Neural progenitor cell (in vitro differentiated cells): ENCODE results near the gene CUL2. TPM values are rescaled to one million over a fixed set of nuclear protein-coding genes. Genes with fewer than 3 reads are reported as not detected.
A peak's percentile ranks its signal among the peaks of the same experiment; 100 is the strongest.

Experiments
- DNase-seq: peaks from one replicate; pipeline ENCODE4 v3.0.0-alpha.2; 2016; ENCODE audit warnings: low spot score
- H2AFZ ChIP-seq: fragments of 200-600 bp; sonication (generic); replicated peaks from 2 replicates; pipeline ENCODE4 v1.6.1; 2016; ENCODE audit warnings: antibody characterized with exemption
- H3F3A ChIP-seq: fragments of 200-600 bp; sonication (generic); 2 replicates; pipeline ENCODE4 v1.6.1; 2016; ENCODE audit warnings: antibody characterized with exemption, low read depth
- H3K27ac ChIP-seq: fragments of 200-600 bp; sonication (generic); 2 replicates; pipeline ENCODE4 v1.5.1; 2016; ENCODE audit warnings: mild to moderate bottlenecking
- H3K27me3 ChIP-seq: fragments of 200-600 bp; sonication (generic); 2 replicates; pipeline ENCODE4 v1.6.1; 2016; ENCODE audit warnings: mild to moderate bottlenecking, moderate library complexity
- H3K36me3 ChIP-seq: fragments of 200-600 bp; sonication (generic); 2 replicates; pipeline ENCODE4 v1.5.1; 2016
- H3K4me1 ChIP-seq: fragments of 200-600 bp; sonication (generic); 2 replicates; pipeline ENCODE4 v1.6.1; 2016; ENCODE audit warnings: mixed run types
- H3K4me2 ChIP-seq: fragments of 200-600 bp; sonication (generic); 2 replicates; pipeline ENCODE4 v1.6.1; 2016
- H3K4me3 ChIP-seq: fragments of 200-600 bp; sonication (generic); 2 replicates; pipeline ENCODE4 v1.5.1; 2016
- H3K79me2 ChIP-seq: fragments of 200-600 bp; sonication (generic); 2 replicates; pipeline ENCODE4 v1.6.1; 2016; ENCODE audit warnings: low read depth
- H3K9ac ChIP-seq: fragments of 200-600 bp; sonication (generic); 2 replicates; pipeline ENCODE4 v1.6.1; 2016
- H3K9me3 ChIP-seq: fragments of 200-600 bp; sonication (generic); 2 replicates; pipeline ENCODE4 v1.5.1; 2016; ENCODE audit warnings: low read depth
- H4K20me1 ChIP-seq: fragments of 200-600 bp; sonication (generic); 2 replicates; pipeline ENCODE4 v1.6.1; 2016; ENCODE audit warnings: low read depth
- H3K27ac Mint-ChIP-seq: 3 replicates; pipeline ENCODE4 v1.8.0; 2021; ENCODE audit warnings: mixed read lengths
- H3K27me3 Mint-ChIP-seq: 2 replicates; pipeline ENCODE4 v1.8.0; 2022; ENCODE audit warnings: low read depth, mild to moderate bottlenecking, inconsistent platforms, moderate library complexity, mixed read lengths; ENCODE audit not compliant: insufficient read depth
- H3K36me3 Mint-ChIP-seq: 3 replicates; pipeline ENCODE4 v1.8.0; 2021; ENCODE audit warnings: mixed read lengths
- H3K4me1 Mint-ChIP-seq: 3 replicates; pipeline ENCODE4 v1.8.0; 2021; ENCODE audit warnings: mixed read lengths
- H3K4me3 Mint-ChIP-seq: 3 replicates; pipeline ENCODE4 v1.8.0; 2021; ENCODE audit warnings: mild to moderate bottlenecking, moderate library complexity, mixed read lengths
- H3K9me3 Mint-ChIP-seq: 3 replicates; pipeline ENCODE4 v1.8.0; 2020; ENCODE audit warnings: mixed read lengths
- EZH2 ChIP-seq: fragments of 200-600 bp; sonication (generic); IDR thresholded peaks from 2 replicates; pipeline ENCODE4 v1.6.1; 2017; ENCODE audit warnings: antibody characterized with exemption, mild to moderate bottlenecking, moderate library complexity
- EZH2phosphoT487 ChIP-seq: fragments of 200-600 bp; sonication (generic); IDR thresholded peaks from 2 replicates; pipeline ENCODE4 v1.6.1; 2017; ENCODE audit warnings: antibody characterized with exemption
- total RNA-seq: library from RNA; depleted of rRNA; stranded (reverse); fragments of >200 nt; gene quantifications from 2 replicates; pipeline ENCODE4 v1.2.3, GENCODE V29; 2015; ENCODE audit warnings: low replicate concordance
- TF ChIP-seq, protein P1 (sequence below): fragments of 200-600 bp; sonication (generic); IDR thresholded peaks from 2 replicates; pipeline ENCODE4 v1.5.1; 2017; ENCODE audit warnings: antibody characterized with exemption, mild to moderate bottlenecking

The CUL2 gene
- total RNA-seq, 1 donor from 2014 or later = 40.3 TPM

- no peaks in the 10 kb centered on the region for H3K27me3 ChIP-seq
- Mint-ChIP-seq H3K36me3 (no peaks in the 10 kb centered on the region), H3K4me3 (no peak overlapping the region), H3K27me3 (peaks cover 5% of the 10 kb centered on the region), H3K9me3 (no peaks in the 10 kb centered on the region), H3K27ac (no peak overlapping the region), H3K4me1 (peaks cover 29% of the 10 kb centered on the region)
- no peak for DNase-seq
- H3K36me3 ChIP-seq = no peaks in the 10 kb centered on the region
- no peak overlapping the region for H3K27ac ChIP-seq
- no peaks in the 10 kb centered on the region for H3F3A ChIP-seq
- no peak overlapping the region for H3K9ac ChIP-seq
- no peak overlapping the region for H3K4me3 ChIP-seq
- no peaks in the 10 kb centered on the region for H4K20me1 ChIP-seq
- no peaks in the 10 kb centered on the region for H3K79me2 ChIP-seq
- no peaks in the 10 kb centered on the region for H3K9me3 ChIP-seq
- H2AFZ ChIP-seq = no peak overlapping the region
- H3K4me1 ChIP-seq = peaks cover 14% of the 10 kb centered on the region
- TF ChIP-seq EZH2 = no peak
- TF ChIP-seq, protein P1, sequence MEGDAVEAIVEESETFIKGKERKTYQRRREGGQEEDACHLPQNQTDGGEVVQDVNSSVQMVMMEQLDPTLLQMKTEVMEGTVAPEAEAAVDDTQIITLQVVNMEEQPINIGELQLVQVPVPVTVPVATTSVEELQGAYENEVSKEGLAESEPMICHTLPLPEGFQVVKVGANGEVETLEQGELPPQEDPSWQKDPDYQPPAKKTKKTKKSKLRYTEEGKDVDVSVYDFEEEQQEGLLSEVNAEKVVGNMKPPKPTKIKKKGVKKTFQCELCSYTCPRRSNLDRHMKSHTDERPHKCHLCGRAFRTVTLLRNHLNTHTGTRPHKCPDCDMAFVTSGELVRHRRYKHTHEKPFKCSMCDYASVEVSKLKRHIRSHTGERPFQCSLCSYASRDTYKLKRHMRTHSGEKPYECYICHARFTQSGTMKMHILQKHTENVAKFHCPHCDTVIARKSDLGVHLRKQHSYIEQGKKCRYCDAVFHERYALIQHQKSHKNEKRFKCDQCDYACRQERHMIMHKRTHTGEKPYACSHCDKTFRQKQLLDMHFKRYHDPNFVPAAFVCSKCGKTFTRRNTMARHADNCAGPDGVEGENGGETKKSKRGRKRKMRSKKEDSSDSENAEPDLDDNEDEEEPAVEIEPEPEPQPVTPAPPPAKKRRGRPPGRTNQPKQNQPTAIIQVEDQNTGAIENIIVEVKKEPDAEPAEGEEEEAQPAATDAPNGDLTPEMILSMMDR = no peak
- no peak for TF ChIP-seq EZH2phosphoT487
- no peak overlapping the region for H3K4me2 ChIP-seq
Measured at GRCh38 chr10:34996843-34997242, 93.3 kb downstream of the CUL2 start.

GRCh38 chr10:34995925-34996324 is 94.2 kb downstream of the CUL2 start:
- no peaks in the 10 kb centered on the region for H3F3A ChIP-seq
- peak; percentile 56 for DNase-seq
- peaks cover 5% of the 10 kb centered on the region for H3K27me3 Mint-ChIP-seq
- H3K27ac ChIP-seq = no peak overlapping the region
- H3K4me3 ChIP-seq = no peak overlapping the region
- H3K4me1 Mint-ChIP-seq = peaks cover 29% of the 10 kb centered on the region
- TF ChIP-seq EZH2phosphoT487 = no peak
- no peak for TF ChIP-seq EZH2
- TF ChIP-seq, protein P1 = no peak
- H3K9me3 Mint-ChIP-seq = no peaks in the 10 kb centered on the region
- no peaks in the 10 kb centered on the region for H3K27me3 ChIP-seq
- H3K36me3 Mint-ChIP-seq = no peaks in the 10 kb centered on the region
- H3K36me3 ChIP-seq = no peaks in the 10 kb centered on the region
- H2AFZ ChIP-seq = no peak overlapping the region
- no peak overlapping the region for H3K4me2 ChIP-seq
- H3K4me3 Mint-ChIP-seq = no peak overlapping the region
- H3K79me2 ChIP-seq = no peaks in the 10 kb centered on the region
- H4K20me1 ChIP-seq = no peaks in the 10 kb centered on the region
- no peak overlapping the region for H3K9ac ChIP-seq
- no peaks in the 10 kb centered on the region for H3K9me3 ChIP-seq
- peaks cover 14% of the 10 kb centered on the region for H3K4me1 ChIP-seq
- H3K27ac Mint-ChIP-seq = no peak overlapping the region

DNA sequence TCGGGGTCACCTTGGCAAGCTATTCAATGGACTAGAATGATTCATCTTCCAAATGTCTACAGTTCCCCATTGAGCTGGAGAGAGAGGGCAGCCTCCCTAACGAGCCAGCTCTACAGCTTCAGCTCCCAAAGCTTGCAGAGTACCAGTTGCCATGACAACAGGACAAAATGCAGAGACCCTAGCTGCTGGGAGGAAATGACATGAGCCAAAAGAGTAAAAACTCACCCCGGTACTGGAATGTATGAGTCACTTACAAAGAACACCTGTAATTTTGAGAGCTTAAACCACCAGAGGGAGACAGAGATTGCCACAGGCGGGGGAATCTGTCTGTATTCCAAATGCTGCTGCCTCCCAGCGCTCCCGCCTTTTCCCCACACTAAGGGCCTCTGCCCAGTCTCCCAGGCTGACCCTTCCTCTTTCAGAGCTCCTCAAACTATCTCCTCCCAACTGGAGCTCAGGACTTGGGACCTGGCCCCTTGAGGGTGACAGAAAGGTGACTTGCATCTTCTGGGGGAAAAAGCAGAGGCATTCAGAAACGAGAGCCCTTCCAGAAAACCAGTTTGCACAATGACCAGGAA is 95.5 kb downstream of the CUL2 start:
- Histone ChIP-seq H2AFZ (peak overlapping the region; percentile 91), H3K79me2 (no peaks in the 10 kb centered on the region), H3K9ac (no peak overlapping the region), H3K4me3 (no peak overlapping the region), H3F3A (no peaks in the 10 kb centered on the region), H3K36me3 (no peaks in the 10 kb centered on the region), H3K27me3 (no peaks in the 10 kb centered on the region), H3K27ac (no peak overlapping the region), H3K4me2 (peak overlapping the region; percentile 17), H4K20me1 (no peaks in the 10 kb centered on the region), H3K4me1 (peaks cover 14% of the 10 kb centered on the region), H3K9me3 (no peaks in the 10 kb centered on the region)
- Mint-ChIP-seq H3K27ac (no peak overlapping the region), H3K36me3 (no peaks in the 10 kb centered on the region), H3K27me3 (peaks cover 2% of the 10 kb centered on the region), H3K4me1 (peaks cover 28% of the 10 kb centered on the region), H3K4me3 (no peak overlapping the region), H3K9me3 (no peaks in the 10 kb centered on the region)
- peak; percentile 85 for DNase-seq
- no peak for TF ChIP-seq EZH2phosphoT487
- TF ChIP-seq, protein P1 = peak; percentile 78
